Endothelial cell of umbilical vein (primary cell): ENCODE results near the gene MLPH. TPM values are rescaled to one million over a fixed set of nuclear protein-coding genes. Genes with fewer than 3 reads are reported as not detected.

Experiments used
- BruUV-seq: library from RNA; stranded (reverse); fragments of 400-500 nt; replicated peaks from 2 replicates; lab custom pipeline; 2021; lab: Mats Ljungman, UMichigan
- CTCF ChIA-PET: fragments of 300-600, 350-600 bp; sonication (Branson Sonifier 250); formaldehyde crosslinking; loops from one replicate; lab custom pipeline; 2021; ENCODE audit warnings: antibody characterized with exemption, inconsistent platforms; lab: Charles Lee
- POLR2A ChIA-PET: fragments of 300-600, 350-600 bp; sonication (Branson Sonifier 250); formaldehyde crosslinking; loops from one replicate; lab custom pipeline; 2021; ENCODE audit warnings: antibody characterized with exemption, inconsistent platforms; lab: Charles Lee
- DNase-seq: peaks from one replicate; pipeline ENCODE4 v3.0.0-alpha.2; 2011; ENCODE audit warnings: low read depth, low spot score
- FAIRE-seq: peaks from 2 replicates; lab custom pipeline; 2011; peaks lifted over from hg19 to GRCh38; lab: Jason Lieb, UNC
- H2AFZ ChIP-seq: 2 replicates; pipeline ENCODE4 v1.6.0; 2012; ENCODE audit warnings: low read depth, low read length, control low read depth, inconsistent platforms
- H3K27ac ChIP-seq: 2 replicates; pipeline ENCODE4 v1.5.1; 2011; ENCODE audit warnings: low read depth, mild to moderate bottlenecking, control low read depth, low read length, moderate library complexity; ENCODE audit not compliant: insufficient read depth
- H3K27me3 ChIP-seq, 2 experiments: 2 replicates each; pipeline versions ENCODE4 v1.6.0 to v1.6.1; 2011; ENCODE audit warnings: low read length in 2 of 2, mixed read lengths in 1 of 2; ENCODE audit not compliant: control insufficient read depth in 2 of 2, insufficient read depth in 2 of 2
- H3K36me3 ChIP-seq, 2 experiments: 2 replicates in 1 of 2; 3 replicates in 1 of 2; pipeline ENCODE4 v1.5.1; 2011; ENCODE audit warnings: low read length in 2 of 2, mild to moderate bottlenecking in 1 of 2, moderate library complexity in 1 of 2; ENCODE audit not compliant: control insufficient read depth in 2 of 2, insufficient read depth in 2 of 2; ENCODE audit errors: extremely low read depth in 1 of 2
- H3K4me1 ChIP-seq: 3 replicates; pipeline ENCODE4 v1.5.1; 2011; ENCODE audit warnings: mild to moderate bottlenecking, low read length; ENCODE audit not compliant: control insufficient read depth, insufficient read depth; ENCODE audit errors: extremely low read depth
- H3K4me2 ChIP-seq: 2 replicates; pipeline ENCODE4 v1.6.1; 2011; ENCODE audit warnings: low read length, control low read depth, mixed read lengths; ENCODE audit not compliant: insufficient read depth
- H3K4me3 ChIP-seq, 3 experiments: fragments of 200-600 bp in 1 of 3; sonication (generic), shearing (Covaris generic) in 1 of 3; replicated peaks in 1 of 3; 2 replicates each; pipeline ENCODE4 v1.5.1; 2011 to 2016; ENCODE audit warnings: control low read depth in 3 of 3, low read length in 3 of 3, mild to moderate bottlenecking in 2 of 3, inconsistent platforms in 1 of 3, low read depth in 1 of 3, moderate library complexity in 1 of 3; ENCODE audit not compliant: insufficient read depth in 1 of 3
- H3K79me2 ChIP-seq: 2 replicates; pipeline ENCODE4 v1.6.0; 2012; ENCODE audit warnings: low read length, inconsistent platforms; ENCODE audit not compliant: control insufficient read depth, insufficient read depth
- H3K9ac ChIP-seq: replicated peaks from 2 replicates; pipeline ENCODE3; 2011; ENCODE audit warnings: low read length, control low read depth; ENCODE audit not compliant: insufficient read depth; ENCODE audit errors: extremely low read depth
- H3K9me1 ChIP-seq: replicated peaks from 3 replicates; pipeline ENCODE4 v1.6.0; 2011; ENCODE audit warnings: mild to moderate bottlenecking, low read length; ENCODE audit not compliant: control insufficient read depth, insufficient read depth; ENCODE audit errors: extremely low read depth
- H3K9me3 ChIP-seq: replicated peaks from 2 replicates; pipeline ENCODE4 v1.5.1; 2012; ENCODE audit warnings: low read length, inconsistent platforms; ENCODE audit not compliant: control insufficient read depth, insufficient read depth
- H4K20me1 ChIP-seq: replicated peaks from 2 replicates; pipeline ENCODE3; 2011; ENCODE audit warnings: mild to moderate bottlenecking, low read length; ENCODE audit not compliant: control insufficient read depth, insufficient read depth; ENCODE audit errors: extremely low read depth
- CTCF ChIP-seq, 2 donors: IDR thresholded peaks; 1 replicate in 1 of 2; 2 replicates in 1 of 2; pipeline ENCODE4 v1.5.1; 2011; ENCODE audit warnings: low read length in 2 of 2, mild to moderate bottlenecking in 2 of 2, moderate library complexity in 2 of 2, control low read depth in 1 of 2, inconsistent platforms in 1 of 2, low read depth in 1 of 2; ENCODE audit not compliant: insufficient read depth in 1 of 2; ENCODE audit errors: extremely low read depth in 1 of 2
- FOS ChIP-seq: IDR thresholded peaks from 2 replicates; pipeline ENCODE4 v1.6.1; 2011; ENCODE audit warnings: mild to moderate bottlenecking, low read length, moderate library complexity, borderline replicate concordance; ENCODE audit not compliant: insufficient read depth
- GATA2 ChIP-seq: IDR thresholded peaks from 2 replicates; pipeline ENCODE4 v1.7.0; 2011; ENCODE audit warnings: low read depth, mild to moderate bottlenecking, moderate library complexity, mixed read lengths, low read length; ENCODE audit not compliant: insufficient read length, insufficient read depth
- JUN ChIP-seq: IDR thresholded peaks from 2 replicates; pipeline ENCODE4 v1.6.1; 2011; ENCODE audit warnings: borderline replicate concordance, low read depth; ENCODE audit not compliant: insufficient read length, insufficient read depth
- MYC ChIP-seq: IDR thresholded peaks from one replicate; pipeline ENCODE4 v1.6.1; 2011; ENCODE audit warnings: mild to moderate bottlenecking, low read depth, low read length
- POLR2AphosphoS5 ChIP-seq: IDR thresholded peaks from 2 replicates; pipeline ENCODE4 v1.6.1; 2012; ENCODE audit warnings: low read depth, mild to moderate bottlenecking, control low read depth, low read length, moderate library complexity; ENCODE audit not compliant: insufficient read depth
- dilution Hi-C: fragments of 300-500 bp; cut with MboI; formaldehyde crosslinking; loops from one replicate; pipeline ENCODE4 v1.15.0; 2019; ENCODE audit warnings: low sequenced_read_pairs; ENCODE audit not compliant: extremely low pct_ligation_motif_present
- intact Hi-C: fragments of 100-400 bp; cut with micrococcal nuclease; formaldehyde crosslinking; loops from one replicate; pipeline ENCODE4 v1.10.0; 2022
- polyA plus RNA-seq, 4 experiments: library from polyadenylated mRNA; depleted of rRNA in 3 of 4; stranded (reverse) in 3 of 4; unstranded in 1 of 4; fragments of >200 nt; gene quantifications; 2 replicates each; pipeline versions ENCODE4 v1.2.1 to v1.2.3, GENCODE V29; 2011 to 2012; ENCODE audit warnings: missing spikeins in 1 of 4
- total RNA-seq: library from RNA; stranded (reverse); gene quantifications from 2 replicates; pipeline ENCODE4 v1.2.3, GENCODE V29; 2021

Gene MLPH
- total and polyA plus RNA-seq, 2 donors (not counting 3 experiments of a cell fraction or from before 2014, with no cell fraction given): not detected

DNA sequence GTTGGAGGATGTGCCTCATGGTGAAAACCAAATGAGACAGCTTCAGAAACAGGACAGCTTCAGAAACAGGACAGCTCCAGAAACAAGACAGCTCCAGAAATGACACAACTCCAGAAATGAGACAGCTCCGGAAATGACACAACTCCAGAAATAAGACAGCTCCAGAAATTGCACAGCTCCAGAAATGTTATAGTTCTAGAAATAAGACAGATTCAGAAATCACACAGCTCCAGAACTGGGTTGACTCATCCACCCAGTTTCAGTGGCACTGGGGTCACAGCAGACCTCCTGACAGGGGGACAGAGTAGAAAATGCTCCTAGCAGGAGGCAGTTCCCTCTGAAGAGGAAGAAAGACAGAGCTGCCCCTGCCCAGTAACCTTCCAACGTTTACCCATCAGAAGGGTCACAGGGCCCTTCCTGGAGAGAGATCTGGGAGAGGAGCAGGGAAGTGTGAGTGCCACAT is 46.2 kb upstream of the MLPH start:
- FAIRE-seq: no peak
- DNase-seq: no peak
- no TSS peak for BruUV-seq
- dilution Hi-C loops (no loop called here), intact Hi-C loops (no loop called here)
- no peak overlapping the region for H3K4me2 ChIP-seq
- no peaks in the 10 kb centered on the region for H4K20me1 ChIP-seq
- no peaks in the 10 kb centered on the region for H3K36me3 ChIP-seq
- ChIA-PET CTCF (interaction anchor here (0.7 to 3.1 kb wide), 5 partner anchors 14 to 348 kb away, joined by 3 to 25 read pairs (median 3); no protein-coding TSS in a partner anchor), POLR2A (no interaction called here)
- H3K9me1 ChIP-seq: no peaks in the 10 kb centered on the region
- no peaks in the 10 kb centered on the region for H3K79me2 ChIP-seq
- TF ChIP-seq CTCF (IDR thresholded peaks at IDR 0.05; ENCODE audit: extremely low read depth in 1 of 2, insufficient read depth in 1 of 2, low read depth in 1 of 2, low read length in 2 of 2): no peak
- TF ChIP-seq GATA2: no peak
- no peak for TF ChIP-seq FOS
- TF ChIP-seq POLR2AphosphoS5: no peak
- no peak for TF ChIP-seq MYC
- TF ChIP-seq JUN: no peak
- no peak overlapping the region for H3K4me3 ChIP-seq
- H3K27ac ChIP-seq: no peak overlapping the region
- H3K9me3 ChIP-seq: no peaks in the 10 kb centered on the region
- H3K4me1 ChIP-seq: no peaks in the 10 kb centered on the region
- no peak overlapping the region for H3K9ac ChIP-seq
- no peak overlapping the region for H2AFZ ChIP-seq
- H3K27me3 ChIP-seq: peaks cover 42 to 48% of the 10 kb centered on the region in 2 experiments
